Measurements from ENCODE around the gene TSR3. TPM values are rescaled to one million over a fixed set of nuclear protein-coding genes. Genes with fewer than 3 reads are reported as not detected.

TSR3 gene
- total and polyA plus RNA-seq, 2 of the 13 experiments (the other 11 are each of a cell fraction or from before 2014, with no cell fraction given): 24.2 to 51.0 TPM

GRCh38 chr16:1305823-1306222 is 45.9 kb downstream of the TSR3 start (continued):
- TF ChIP-seq LBX2 (CRISPR knock-in tag; IDR thresholded peaks at IDR 0.05; ENCODE audit: borderline replicate concordance): no peak
- no peak for TF ChIP-seq ZNF749 (CRISPR knock-in tag; IDR thresholded peaks at IDR 0.05; ENCODE audit: borderline replicate concordance)
- TF ChIP-seq PHF5A (CRISPR knock-in tag; IDR thresholded peaks at IDR 0.05; ENCODE audit: low read depth, unreplicated experiment): no peak
- TF ChIP-seq SRSF4 (IDR thresholded peaks at IDR 0.05; ENCODE audit: low read depth, low read length, poor library complexity, severe bottlenecking): no peak
- TF ChIP-seq ZNF264 (CRISPR knock-in tag; IDR thresholded peaks at IDR 0.05): no peak
- no peak for TF ChIP-seq GATAD1 (CRISPR knock-in tag; IDR thresholded peaks at IDR 0.05)
- no peak for TF ChIP-seq CREB1 (IDR thresholded peaks at IDR 0.05)
- TF ChIP-seq CREB1 (CRISPR knock-in tag; IDR thresholded peaks at IDR 0.05): no peak
- TF ChIP-seq ZNF276 (CRISPR knock-in tag; IDR thresholded peaks at IDR 0.05; ENCODE audit: low read depth): no peak
- 0 out of 2 replicates have a peak, but pooled peaks have one; percentile 16 for TF ChIP-seq SAP130 (CRISPR knock-in tag; IDR thresholded peaks at IDR 0.05; ENCODE audit: low read depth)
- no peak for TF ChIP-seq RXRB (CRISPR knock-in tag; IDR thresholded peaks at IDR 0.05; ENCODE audit: borderline replicate concordance)
- TF ChIP-seq HNRNPL (IDR thresholded peaks at IDR 0.05; ENCODE audit: low read depth, low read length): peak; percentile 92
- TF ChIP-seq ZBTB10 (CRISPR knock-in tag; IDR thresholded peaks at IDR 0.05; ENCODE audit: borderline replicate concordance): no peak
- TF ChIP-seq ZNF720 (CRISPR knock-in tag; IDR thresholded peaks at IDR 0.05): no peak
- peak; percentile 71; the same call in 1 of the 2 replicates for TF ChIP-seq PPARG (CRISPR knock-in tag; conservative IDR thresholded peaks at IDR 0.05)
- TF ChIP-seq ZNF556 (CRISPR knock-in tag; IDR thresholded peaks at IDR 0.05; ENCODE audit: borderline replicate concordance): 0 out of 2 replicates have a peak, but pooled peaks have one; percentile 33
- no peak for TF ChIP-seq PRDM15 (CRISPR knock-in tag; IDR thresholded peaks at IDR 0.05)
- TF ChIP-seq ZFY (CRISPR knock-in tag; IDR thresholded peaks at IDR 0.05): peak; percentile 43; the same call in 1 of the 2 replicates
- peak; percentile 71; the same call in 1 of the 2 replicates for TF ChIP-seq ZNF335 (CRISPR knock-in tag; IDR thresholded peaks at IDR 0.05)
- TF ChIP-seq ZNF282 (IDR thresholded peaks at IDR 0.05; ENCODE audit: partially characterized antibody): no peak
- no peak for TF ChIP-seq IKZF5 (CRISPR knock-in tag; IDR thresholded peaks at IDR 0.05)
